GM18868 (cell line): ENCODE measurements around the gene RSPRY1.
A peak's percentile ranks its signal among the peaks of the same experiment; 100 is the strongest.

ENCODE experiments used
- ATAC-seq: cut with Tn5 transposase; IDR thresholded peaks from one replicate; pipeline ENCODE4 v1.9.1; 2021; ENCODE audit warnings: mild to moderate bottlenecking, moderate library complexity; ENCODE audit not compliant: unreplicated experiment

The RSPRY1 gene

DNA sequence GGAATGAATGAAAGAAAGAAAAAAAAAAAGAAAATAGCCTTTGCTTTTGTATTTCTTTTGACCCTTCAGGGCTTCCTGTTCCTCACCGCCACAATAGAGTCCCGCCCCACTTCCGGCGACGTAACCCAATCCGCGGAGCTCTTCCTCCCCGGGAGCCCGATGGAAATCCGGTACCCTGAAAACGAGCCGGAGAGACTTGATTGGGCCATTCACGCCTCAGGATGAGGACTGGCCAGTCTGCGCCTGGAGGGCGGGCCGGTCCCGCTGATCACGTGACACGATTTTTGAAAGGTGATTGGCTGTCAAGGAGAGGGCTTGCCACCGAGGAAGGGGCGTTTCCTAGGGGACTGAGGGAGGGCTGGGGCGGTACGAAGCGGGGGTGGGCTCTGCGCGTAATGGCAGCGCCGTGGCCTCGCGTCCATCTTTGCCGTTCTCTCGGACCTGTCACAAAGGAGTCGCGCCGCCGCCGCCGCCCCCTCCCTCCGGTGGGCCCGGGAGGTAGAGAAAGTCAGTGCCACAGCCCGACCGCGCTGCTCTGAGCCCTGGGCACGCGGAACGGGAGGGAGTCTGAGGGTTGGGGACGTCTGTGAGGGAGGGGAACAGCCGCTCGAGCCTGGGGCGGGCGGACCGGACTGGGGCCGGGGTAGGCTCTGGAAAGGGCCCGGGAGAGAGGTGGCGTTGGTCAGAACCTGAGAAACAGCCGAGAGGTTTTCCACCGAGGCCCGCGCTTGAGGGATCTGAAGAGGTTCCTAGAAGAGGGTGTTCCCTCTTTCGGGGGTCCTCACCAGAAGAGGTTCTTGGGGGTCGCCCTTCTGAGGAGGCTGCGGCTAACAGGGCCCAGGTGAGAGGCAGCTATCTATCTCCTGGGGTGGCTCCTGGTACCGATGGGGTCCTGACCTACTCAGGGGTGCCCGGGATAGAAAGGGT, at the start of gene RSPRY1, which contains the start of gene PSME3IP1:
Gene RSPRY1 (plus strand): TSS at position 385 of the 927 bp plus-strand sequence. CDS start 18,330 bp downstream, outside the sequence.
Gene PSME3IP1 (minus strand): TSS at position 95 of the 927 bp plus-strand sequence. CDS start 12,185 bp downstream, outside the sequence.
- peak; percentile 88 for ATAC-seq

DNA sequence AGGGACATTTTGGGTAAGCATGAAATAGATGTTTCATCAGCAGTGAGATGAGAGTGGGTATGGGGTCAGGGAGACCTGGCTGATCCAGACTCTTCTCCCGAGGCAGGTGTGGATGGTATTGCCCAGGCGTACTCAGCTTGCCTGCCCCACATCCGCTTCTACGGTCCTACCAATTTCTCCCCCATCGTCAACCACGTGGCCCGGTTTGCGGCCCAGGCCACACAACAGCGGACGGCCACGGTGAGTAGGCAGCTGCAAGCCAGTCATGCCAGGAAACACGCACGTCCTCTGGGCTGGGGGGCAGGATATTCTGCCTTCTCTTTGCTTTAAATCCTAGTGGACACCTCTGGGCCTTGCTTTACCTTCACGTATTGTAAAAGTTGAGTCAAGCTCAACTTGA, 49.1 kb upstream of the RSPRY1 start:
- no peak for ATAC-seq

DNA sequence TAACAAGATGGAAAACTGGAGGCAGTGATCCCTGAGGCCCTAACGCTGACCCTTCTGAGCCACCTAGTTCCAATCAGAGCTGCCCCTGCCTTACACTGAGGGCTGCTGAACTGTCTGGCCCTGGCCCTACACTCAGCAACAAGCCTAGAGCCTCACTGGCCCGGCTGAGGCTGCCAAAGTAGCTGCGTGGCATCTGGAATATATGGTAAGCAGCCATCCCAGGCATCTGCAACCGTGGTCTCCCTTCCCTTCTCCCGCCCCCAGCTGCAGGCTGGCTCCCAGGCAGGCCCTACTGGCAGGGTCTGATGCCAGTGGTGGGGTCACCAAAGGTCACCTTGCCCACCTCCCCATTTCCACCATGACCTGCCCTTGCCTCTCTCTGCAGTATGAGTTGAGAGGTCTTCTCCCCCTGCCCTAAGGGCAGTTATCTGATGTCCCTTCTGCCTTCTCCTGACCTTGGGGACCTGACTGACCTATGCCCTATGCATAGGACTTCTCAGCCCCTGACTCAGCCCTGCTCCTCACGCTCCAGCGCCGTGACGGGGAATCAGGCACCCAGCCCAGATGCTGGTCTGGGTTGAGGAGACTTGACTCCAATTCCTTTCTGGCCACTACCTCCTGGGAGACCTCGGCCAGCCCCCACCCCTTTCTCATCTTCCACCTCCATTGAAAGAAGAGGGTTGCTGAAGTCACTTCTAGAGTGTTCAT, 48.4 kb upstream of the RSPRY1 start:
- no peak for ATAC-seq

DNA sequence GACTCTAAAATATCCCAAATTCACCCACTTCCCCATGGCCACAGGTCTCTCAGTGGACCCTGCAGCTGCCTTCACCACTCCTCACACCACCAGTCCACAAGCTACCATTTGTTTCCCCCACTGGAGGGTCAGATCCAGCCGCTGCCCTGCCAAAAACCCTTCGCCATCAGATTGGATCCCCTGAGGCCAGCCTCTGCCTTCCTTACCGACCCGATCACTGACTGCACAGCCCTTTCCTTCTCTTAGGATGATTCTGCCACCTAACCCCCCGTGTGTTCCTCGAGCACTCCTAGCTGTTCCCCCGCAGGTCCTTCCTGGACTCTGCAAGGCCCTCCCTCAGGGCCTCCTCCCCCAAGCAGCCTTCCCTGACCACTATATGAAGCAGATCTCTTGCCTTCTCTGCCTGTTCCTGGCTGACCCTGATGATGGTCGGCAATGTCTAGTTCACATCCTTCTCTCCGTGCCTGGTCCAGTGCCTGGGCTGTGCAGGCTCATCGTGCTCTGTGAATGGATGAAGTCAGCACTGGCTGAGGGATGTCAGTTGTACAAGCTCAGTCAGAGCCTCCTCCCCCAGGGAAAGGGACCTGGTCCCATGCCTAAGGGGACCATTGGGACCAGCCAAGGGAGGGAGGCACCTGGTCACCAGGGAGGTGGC, 47.7 kb upstream of the RSPRY1 start:
- ATAC-seq, result no peak

DNA sequence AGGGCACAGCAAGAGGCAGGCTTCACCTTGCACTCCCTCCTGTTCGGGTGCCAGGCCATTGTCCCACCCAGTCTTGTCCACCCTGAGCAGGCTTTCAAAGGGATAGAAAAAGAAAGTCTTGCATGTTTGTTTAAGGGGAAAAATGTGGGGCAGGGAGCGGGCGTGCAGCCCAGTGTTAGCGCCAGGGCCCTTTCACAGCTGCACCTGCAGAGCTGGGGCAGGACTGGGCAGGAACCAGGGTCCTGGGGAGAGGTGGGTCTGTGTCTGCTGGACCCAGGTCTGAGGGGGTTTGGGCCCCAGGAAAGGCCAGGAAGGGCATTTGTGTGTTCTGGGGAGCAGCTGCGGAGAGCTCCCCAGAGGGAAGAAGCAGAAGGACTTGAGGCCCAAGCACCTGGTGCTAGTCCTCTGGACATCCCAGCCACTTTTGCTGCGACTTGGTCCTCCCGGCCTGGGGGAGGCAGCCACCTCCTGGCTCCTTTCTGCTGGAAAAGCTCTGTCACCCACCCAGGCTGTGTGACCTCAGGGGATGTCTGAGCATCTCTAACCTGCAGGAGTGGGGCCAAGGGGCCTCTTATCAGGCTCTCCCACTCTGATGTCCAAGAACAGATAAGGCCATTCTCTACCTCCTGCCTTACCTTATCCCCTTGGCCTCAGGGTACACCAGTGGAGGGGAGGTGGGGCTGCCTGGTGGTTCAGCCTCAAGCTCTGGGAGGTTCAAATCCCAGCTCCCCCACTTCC, 45.0 kb upstream of the RSPRY1 start:
- ATAC-seq, result no peak

DNA sequence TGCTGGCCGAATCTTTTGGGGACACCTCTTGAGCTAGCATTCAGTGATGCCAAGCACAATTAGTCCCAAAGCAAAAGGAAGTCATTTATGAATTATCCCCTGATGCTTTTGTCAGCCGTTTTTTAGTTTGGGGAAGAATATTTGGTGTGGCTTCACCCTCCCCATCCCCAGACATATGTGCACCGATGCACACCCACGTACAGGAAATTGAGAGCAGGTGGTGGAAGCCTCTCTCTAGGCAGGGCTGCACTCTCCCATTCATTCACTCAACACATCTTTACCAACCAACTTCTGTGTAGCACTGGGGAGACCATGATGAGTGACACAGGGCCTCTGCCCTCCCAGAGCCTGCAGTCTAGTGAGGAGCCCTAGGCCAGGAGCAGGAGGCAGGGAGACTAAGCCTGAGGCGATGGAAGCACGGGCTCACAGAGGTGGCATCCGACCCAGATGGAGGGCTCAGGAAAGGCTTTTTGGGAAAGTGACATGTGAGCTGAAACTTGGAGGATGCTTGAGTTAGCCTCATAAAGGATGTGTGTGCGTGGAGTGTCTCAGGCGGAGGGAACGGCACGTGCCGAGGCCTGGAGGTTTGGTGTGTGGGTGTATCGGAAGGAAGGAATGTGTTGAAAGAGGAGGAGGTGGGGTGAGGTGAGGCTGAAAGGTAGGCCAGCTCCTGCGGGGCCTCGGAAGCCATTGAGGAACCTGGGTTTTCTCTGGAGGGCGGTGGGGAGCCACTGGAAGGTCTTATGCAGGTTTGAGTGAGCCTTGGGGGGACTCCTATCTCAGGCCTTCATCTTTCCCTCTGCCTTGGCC, 44.1 kb upstream of the RSPRY1 start:
- no peak for ATAC-seq

DNA sequence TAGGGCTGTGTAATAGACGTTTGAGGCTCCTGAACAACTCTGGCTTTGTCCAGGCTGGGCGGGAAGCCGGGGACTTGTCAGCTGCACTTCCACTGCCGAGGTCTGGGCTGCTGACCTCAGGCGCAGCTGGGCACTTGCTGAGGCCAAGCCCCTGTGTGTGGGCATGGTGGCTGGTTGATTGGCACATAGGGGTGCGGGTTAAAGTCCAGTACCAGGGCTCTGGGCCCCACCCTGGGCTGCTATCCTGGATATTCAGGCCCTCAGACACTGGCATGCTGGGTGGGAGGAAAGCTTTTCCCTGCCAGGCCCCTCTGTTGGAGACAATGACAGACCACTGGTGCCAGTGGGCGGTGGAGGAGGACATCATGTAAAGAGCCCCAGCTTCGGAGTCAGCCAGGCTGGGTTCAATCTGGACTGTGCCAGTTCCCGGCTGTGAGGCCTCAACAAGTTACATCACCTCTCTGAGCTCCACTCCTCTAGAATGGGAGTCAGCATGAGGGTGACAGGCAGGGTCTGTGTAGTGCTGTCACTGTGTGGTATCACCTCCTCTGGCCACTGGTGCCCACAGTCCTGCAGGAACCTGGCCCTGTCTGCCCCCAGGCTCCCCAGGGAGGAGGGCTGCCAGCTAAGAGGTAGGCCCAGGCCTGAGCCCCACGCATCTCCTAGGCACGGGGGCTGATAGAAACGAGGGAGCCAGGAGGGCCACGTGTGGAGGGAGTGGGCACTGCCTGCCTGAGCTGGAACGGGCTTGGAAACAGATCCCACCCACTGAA, 42.8 kb upstream of the RSPRY1 start:
- ATAC-seq, result no peak

DNA sequence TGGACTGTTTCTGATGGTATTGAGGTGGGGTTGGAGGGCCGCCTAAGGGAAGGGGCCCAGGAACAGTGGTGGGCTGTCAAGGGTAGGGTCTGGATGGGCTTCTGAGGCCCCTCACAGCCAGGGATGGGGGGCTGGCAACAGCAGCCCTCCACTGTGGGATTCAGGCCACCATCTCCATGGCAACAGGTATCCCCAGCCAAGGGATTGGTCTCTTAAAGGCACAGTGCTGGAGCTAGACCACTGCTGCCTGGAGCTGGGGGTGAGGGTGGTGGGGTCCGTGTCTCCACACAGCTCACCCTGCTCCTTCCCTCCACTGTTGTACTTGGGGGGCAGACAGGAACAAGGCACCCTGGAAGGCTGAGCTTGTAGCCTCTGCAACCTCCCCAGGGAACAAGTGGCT, 42.1 kb upstream of the RSPRY1 start:
- ATAC-seq, result no peak

DNA sequence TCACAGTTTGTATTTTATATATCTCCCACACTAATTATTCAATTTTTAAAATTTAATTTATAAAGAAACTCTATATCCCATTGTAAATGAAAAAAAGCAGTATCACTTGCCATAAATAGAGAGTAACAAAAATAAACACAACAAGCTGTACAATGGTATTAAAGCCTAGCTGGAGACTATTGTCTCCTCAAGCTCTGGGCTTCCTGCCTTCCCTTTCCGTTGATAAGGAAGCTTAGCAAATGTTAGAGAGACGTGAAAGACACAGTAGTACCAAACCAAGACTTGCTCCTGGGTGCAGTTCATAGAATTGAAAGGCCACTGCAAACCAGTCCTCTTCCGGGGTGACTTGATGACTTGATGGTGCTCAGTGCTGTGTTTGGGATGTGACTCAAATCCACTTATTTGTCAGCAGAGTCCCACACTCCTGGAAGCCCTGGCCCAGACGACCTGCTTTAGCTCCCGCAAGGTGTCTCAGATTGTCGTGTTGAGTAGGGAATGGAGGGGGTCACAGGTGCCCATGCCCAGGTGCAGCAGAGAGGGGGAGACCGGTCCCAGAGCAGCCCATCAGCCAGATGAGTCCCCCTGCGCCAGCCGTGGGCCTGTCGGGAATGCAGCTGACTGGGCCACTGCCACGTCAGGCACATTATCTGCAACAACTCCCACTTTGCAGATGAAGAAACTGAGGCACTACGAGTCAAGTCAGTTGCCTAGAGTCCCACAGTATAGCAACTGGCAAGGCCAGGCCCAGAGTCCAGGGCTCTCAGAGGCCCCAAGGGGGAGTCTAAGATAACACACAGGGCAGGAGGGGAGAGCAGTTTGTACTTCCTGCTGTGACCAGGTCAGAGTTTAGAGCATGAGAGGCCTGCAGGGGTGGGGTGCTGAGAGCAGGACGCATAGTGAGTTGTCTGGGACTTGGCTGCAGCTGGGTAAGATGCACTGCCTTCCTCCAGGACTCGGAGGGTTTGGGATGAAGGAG, 40.8 kb upstream of the RSPRY1 start:
- no peak for ATAC-seq

DNA sequence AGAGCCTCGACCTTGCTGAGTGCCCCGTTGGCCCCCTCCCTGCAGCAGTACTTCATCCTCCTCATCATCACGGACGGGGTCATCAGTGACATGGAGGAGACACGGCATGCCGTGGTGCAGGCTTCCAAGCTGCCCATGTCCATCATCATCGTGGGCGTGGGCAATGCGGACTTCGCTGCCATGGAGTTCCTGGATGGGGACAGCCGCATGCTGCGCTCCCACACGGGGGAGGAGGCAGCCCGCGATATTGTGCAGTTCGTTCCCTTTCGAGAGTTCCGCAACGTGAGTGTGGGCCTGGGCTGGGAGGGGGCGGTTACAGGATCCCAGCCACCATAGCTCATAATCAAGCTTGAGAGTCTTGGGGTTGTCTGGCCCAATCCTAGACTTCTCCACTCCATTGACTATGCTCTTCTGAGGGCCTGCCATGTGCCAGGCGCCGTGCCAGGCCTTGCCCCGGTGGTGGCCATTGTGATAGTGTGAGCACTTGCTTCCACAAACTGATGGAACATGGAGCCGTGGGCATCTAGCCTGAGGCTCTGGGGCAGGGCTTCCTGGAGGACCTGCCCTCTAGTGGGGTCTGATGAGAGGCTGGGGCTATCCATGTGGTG, 40.0 kb upstream of the RSPRY1 start:
- no peak for ATAC-seq

DNA sequence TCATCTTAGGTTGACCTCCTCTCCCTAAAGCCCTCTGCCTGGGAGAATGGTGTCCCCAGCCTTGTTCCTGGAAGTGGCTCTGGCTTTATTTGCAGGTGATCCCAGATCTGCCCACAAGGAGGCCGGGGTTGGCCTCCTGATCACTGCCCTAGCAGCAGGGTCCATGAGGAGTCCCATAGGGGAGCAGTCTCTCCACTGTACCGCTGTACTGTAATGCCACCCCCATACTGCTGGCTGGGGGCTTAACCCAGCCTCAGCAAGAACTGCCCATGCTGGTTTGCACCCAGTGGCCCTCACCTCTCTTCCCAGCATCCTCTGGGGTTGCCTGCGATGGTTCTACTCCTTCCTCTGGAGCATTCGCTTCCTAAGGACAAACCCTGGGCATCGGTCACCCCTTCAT, 39.4 kb upstream of the RSPRY1 start:
- ATAC-seq, result no peak

DNA sequence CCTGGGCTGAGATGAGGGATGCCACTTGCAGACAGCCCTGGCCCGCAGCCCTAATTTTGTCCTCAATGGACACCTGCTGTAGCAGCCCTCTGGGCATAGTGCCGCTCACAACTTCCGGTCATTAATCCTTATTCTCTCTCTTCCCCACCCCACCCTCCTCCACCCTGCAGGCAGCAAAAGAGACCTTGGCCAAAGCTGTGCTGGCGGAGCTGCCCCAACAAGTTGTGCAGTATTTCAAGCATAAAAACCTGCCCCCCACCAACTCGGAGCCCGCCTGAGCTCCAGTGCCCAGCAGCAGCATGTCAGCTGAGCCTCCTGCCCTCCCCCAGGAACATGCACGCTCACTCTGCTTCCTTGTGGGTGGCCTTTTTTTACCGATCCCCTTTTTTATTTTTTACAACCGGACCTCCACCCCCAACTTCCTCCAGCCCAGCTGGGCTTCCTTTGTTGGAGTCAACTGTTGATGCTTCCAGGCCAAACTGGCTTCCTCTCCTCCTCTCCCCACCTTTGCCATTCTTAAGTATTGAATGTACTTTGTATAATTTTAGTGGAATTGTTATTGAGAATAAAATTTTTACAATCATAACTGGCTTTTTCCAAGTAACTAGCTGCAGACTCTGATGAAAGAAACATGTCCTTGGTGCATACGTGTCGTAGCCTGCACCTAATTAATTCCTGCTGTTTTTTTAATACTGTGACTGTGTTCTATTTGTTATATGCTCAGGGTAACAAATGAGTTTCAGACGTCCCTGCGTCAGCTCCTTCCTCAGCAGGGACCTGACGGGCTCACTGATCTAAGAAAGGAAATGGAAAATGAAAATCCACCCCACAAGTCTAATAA, 38.5 kb upstream of the RSPRY1 start:
- ATAC-seq, result no peak

DNA sequence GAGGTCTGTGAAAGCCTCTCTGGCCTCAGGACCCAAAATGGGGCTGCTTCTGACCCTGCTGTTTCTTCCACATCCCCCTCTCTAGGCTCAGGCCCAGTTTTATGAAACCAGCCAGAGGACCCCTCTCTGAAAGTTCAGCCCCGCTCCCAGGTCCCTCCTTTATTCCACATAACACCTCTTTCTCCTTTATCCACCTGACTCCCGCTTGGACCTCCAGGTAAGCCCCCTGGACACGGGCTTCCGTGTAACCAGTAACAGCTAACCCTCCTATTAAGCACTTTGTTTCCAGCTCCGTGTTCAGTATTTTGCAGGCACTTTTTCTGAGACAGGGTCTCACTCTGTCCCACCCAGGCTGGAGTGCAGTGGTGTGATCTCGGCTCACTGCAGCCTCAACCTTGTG, 37.6 kb upstream of the RSPRY1 start:
- ATAC-seq, result no peak

DNA sequence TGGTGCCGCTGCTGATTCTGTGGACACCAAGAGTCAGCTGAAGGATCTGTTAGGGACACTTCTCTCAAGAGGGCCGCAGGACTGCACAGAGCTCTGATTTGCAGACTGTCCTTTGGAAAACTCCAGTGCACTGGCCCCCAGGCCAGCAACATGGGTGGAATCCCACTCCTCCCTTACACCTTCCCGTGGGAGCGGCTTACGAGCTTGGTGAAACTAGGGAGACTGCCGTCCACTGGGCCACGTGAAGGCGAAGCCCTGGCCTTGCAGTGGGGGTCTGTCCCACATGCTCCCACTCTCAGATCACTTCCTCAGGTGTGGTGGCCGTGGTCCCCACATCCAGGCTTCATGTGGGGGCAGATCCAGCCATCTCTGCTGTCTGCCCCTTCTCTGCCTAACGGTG, 36.7 kb upstream of the RSPRY1 start:
- no peak for ATAC-seq

DNA sequence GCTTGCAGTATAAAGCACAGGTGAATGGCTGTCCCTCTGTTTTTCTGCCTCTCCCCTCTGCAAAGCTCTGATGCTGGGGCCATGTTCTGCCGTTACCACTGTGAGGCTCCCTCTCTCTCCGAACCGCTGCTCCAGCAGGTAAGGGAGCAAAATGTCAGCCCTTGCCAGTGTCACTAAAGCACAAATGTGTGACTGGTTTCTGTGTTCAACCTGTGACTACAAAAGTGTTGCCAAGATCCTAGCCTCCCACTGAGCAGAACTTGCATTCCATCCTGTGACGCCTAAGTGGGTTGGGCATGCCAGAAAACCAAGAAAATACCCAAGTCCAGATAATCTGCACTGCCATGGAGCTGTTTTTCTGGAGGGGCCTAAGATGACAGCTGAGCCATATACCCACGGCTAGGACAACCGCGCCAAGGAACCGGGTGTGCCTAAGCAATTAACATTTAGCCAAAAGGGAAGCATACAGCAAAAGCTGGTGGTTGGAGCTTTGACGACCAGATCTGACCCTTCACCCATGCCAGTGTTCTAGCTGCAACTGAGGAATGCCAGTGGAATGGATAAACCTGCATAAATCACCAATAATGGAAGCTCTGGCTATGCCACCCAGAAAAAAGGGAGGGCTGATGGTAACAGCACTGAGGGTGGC, 35.3 kb upstream of the RSPRY1 start:
- ATAC-seq, result no peak

DNA sequence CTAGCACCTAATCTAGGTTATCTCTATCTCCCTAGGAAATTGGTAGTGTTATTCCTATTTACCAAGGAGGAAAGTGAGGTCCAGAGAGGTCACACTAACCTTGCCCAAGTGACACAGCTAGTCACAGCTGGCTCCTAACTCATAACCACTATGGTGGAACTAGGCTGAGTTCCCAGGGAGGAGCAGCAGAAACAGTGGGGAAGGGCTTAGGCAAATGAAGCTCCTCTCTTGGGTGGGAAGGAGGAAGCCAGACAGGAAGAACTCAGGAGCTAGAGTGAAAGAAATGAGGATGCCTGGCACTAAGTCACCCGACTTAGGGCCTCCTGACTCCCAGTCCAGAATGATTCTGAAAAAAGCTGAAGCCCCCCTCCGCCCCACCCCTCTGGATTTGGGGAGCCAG, 34.8 kb upstream of the RSPRY1 start:
- ATAC-seq, result no peak
